HG03108 (cell line): Measurements from ENCODE around the gene MUSTN1.

Experiments
- ATAC-seq: cut with Tn5 transposase; IDR thresholded peaks from one replicate; pipeline ENCODE4 v1.9.1; 2021; ENCODE audit warnings: moderate library complexity; ENCODE audit not compliant: unreplicated experiment

MUSTN1 gene

GRCh38 chr3:52854013-52854412 lies 19.2 kb upstream of the MUSTN1 start:
- ATAC-seq: no peak

- no peak for ATAC-seq
These were observed 17.6 kb upstream of the MUSTN1 start for GRCh38 chr3:52852419-52852818.

GRCh38 chr3:52851348-52851747 lies 16.5 kb upstream of the MUSTN1 start:
- ATAC-seq: no peak

GRCh38 chr3:52849656-52850055 lies 14.8 kb upstream of the MUSTN1 start:
- no peak for ATAC-seq

- ATAC-seq: no peak
These were observed 13.8 kb upstream of the MUSTN1 start for GRCh38 chr3:52848617-52849016.

GRCh38 chr3:52847726-52848125 lies 12.9 kb upstream of the MUSTN1 start:
- ATAC-seq: no peak

- no peak for ATAC-seq
These were observed 12.4 kb upstream of the MUSTN1 start for GRCh38 chr3:52847241-52847640.

GRCh38 chr3:52846432-52846965 lies 11.7 kb upstream of the MUSTN1 start:
- no peak for ATAC-seq

- ATAC-seq: no peak
These were observed 11.0 kb upstream of the MUSTN1 start for GRCh38 chr3:52845691-52846431.

GRCh38 chr3:52845157-52845556 lies 10.3 kb upstream of the MUSTN1 start:
- no peak for ATAC-seq

- ATAC-seq: no peak
These were observed 9.6 kb upstream of the MUSTN1 start for GRCh38 chr3:52844290-52844975.

GRCh38 chr3:52843881-52844280 lies 9.1 kb upstream of the MUSTN1 start:
- ATAC-seq: no peak

GRCh38 chr3:52843108-52843865 lies 8.5 kb upstream of the MUSTN1 start:
- ATAC-seq: no peak

GRCh38 chr3:52842424-52842823 lies 7.6 kb upstream of the MUSTN1 start:
- ATAC-seq: no peak

GRCh38 chr3:52841981-52842340 lies 7.1 kb upstream of the MUSTN1 start:
- no peak for ATAC-seq

GRCh38 chr3:52841211-52841980 lies 6.6 kb upstream of the MUSTN1 start:
- no peak for ATAC-seq

GRCh38 chr3:52839892-52840545 lies 5.2 kb upstream of the MUSTN1 start:
- no peak for ATAC-seq

- ATAC-seq: no peak
These were observed 4.4 kb upstream of the MUSTN1 start for GRCh38 chr3:52839268-52839575.

- ATAC-seq: no peak
These were observed 3.9 kb upstream of the MUSTN1 start for GRCh38 chr3:52838561-52839267.

GRCh38 chr3:52836986-52837385 lies 2.2 kb upstream of the MUSTN1 start:
- no peak for ATAC-seq
